AG04449 (cell line): ENCODE data around the gene KCTD17.

Experiments
- CTCF ChIA-PET: fragments of 350-600 bp; formaldehyde crosslinking; extraction: SDS; loops from one replicate; lab custom pipeline; 2021; ENCODE audit warnings: antibody characterized with exemption; lab: Yijun Ruan, JAX
- POLR2A ChIA-PET: fragments of 400-600, 350-600 bp; formaldehyde crosslinking; extraction: SDS; loops from one replicate; lab custom pipeline; 2020; ENCODE audit warnings: antibody characterized with exemption, inconsistent platforms; lab: Yijun Ruan, JAX
- DNase-seq: peaks from one replicate; pipeline ENCODE4 v3.0.0-alpha.2; 2010; ENCODE audit warnings: low read depth, low spot score
- H3K4me3 ChIP-seq: 2 replicates; pipeline ENCODE4 v1.5.1; 2011; ENCODE audit warnings: low read depth, mild to moderate bottlenecking, control low read depth, low read length
- CTCF ChIP-seq: IDR thresholded peaks from one replicate; pipeline ENCODE4 v1.5.1; 2011; ENCODE audit warnings: mild to moderate bottlenecking, moderate library complexity, low read length, control low read depth, inconsistent platforms; ENCODE audit not compliant: insufficient read depth; ENCODE audit errors: missing control alignments

Gene KCTD17

GRCh38 chr22:37063431-37064420 is 12.2 kb downstream of the KCTD17 start:
- no peak for DNase-seq
- H3K4me3 ChIP-seq = no peak overlapping the region
- TF ChIP-seq CTCF = no peak
- POLR2A ChIA-PET = no interaction called here
- CTCF ChIA-PET = interaction anchor here (0.7 to 1.6 kb wide), 3 partner anchors 9 to 136 kb away, joined by 3 to 4 read pairs (median 4); no protein-coding TSS in a partner anchor

- ChIA-PET CTCF (interaction anchor here (0.5 to 1.4 kb wide), 3 partner anchors 10 to 88 kb away, joined by 3 to 4 read pairs (median 3); no protein-coding TSS in a partner anchor), POLR2A (no interaction called here)
- H3K4me3 ChIP-seq = no peak overlapping the region
- no peak for DNase-seq
- no peak for TF ChIP-seq CTCF
These were observed 13.0 kb downstream of the KCTD17 start for GRCh38 chr22:37064553-37064952.

DNA sequence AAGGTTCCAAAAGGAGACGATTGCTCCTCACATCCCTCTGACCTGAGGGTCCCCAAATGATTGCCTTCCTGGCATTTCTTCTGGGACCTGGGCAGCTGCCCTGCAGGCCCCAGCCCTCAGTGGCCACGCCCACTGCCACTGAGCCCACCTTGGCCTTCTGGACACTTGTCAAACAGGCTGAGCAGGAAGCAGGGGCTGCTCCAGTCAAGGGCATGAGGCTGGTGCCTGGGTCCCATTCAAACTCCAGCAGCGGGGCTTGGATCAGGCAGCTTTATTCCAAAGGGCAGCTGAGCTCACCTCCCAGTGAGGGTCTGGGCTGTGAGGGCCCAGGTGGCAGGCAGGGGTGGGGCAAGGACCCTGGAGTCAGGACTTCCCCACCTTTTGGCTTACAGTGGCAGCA is 13.6 kb downstream of the KCTD17 start:
- no peak for TF ChIP-seq CTCF

DNA sequence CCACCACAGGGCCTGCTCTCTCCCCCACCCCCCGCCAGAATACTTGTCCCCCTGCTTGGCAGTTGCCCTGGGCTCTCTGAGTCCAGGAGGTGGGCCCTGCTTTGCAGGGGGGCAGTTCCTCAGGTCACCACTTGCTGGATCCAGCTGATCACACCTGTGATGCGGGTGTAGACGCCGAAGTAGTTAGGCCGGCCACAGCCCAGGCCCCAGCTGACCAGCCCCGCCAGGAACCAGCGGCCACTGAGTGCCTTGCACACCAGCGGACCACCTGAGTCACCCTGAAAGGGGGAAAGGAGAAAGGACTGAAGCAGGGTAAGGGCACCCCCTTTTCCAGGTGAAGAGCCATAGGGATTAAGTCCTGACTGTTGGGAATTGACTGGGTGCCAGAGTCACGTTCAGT is 14.4 kb downstream of the KCTD17 start:
- ChIA-PET CTCF (interaction anchor here (1.1 to 2.7 kb wide), 3 partner anchors 10 to 14 kb away, joined by 4 to 12 read pairs (median 7); partner anchors contain the start of gene KCTD17), POLR2A (no interaction called here)
- TF ChIP-seq CTCF = no peak
- DNase-seq = no peak
- H3K4me3 ChIP-seq = no peak overlapping the region

More for the DNA sequence above, 13.6 kb downstream of the KCTD17 start:
- DNase-seq = no peak
- POLR2A ChIA-PET = no interaction called here
- CTCF ChIA-PET = interaction anchor here (0.5 to 2.7 kb wide), 4 partner anchors 10 to 87 kb away, joined by 3 to 12 read pairs (median 6); no protein-coding TSS in a partner anchor
- H3K4me3 ChIP-seq = no peak overlapping the region

GRCh38 chr22:37067428-37067827 is 15.9 kb downstream of the KCTD17 start:
- H3K4me3 ChIP-seq = no peak overlapping the region
- POLR2A ChIA-PET = no interaction called here
- no peak for DNase-seq
- no peak for TF ChIP-seq CTCF
- CTCF ChIA-PET = interaction anchor here (1.5 to 2.7 kb wide), 2 partner anchors 9 to 11 kb away, joined by 6 to 12 read pairs; no protein-coding TSS in a partner anchor

GRCh38 chr22:37068859-37069258 is 17.3 kb downstream of the KCTD17 start:
- CTCF ChIA-PET = interaction anchor here (0.9 to 2.3 kb wide), 4 partner anchors 8 to 131 kb away, joined by 3 to 6 read pairs (median 4); no protein-coding TSS in a partner anchor

More at GRCh38 chr22:37068859-37069258, 17.3 kb downstream of the KCTD17 start:
- no peak overlapping the region for H3K4me3 ChIP-seq
- POLR2A ChIA-PET = no interaction called here
- TF ChIP-seq CTCF = no peak
- no peak for DNase-seq
